Measurements from ENCODE around the gene PLEKHM2. TPM values are rescaled to one million over a fixed set of nuclear protein-coding genes. Genes with fewer than 3 reads are reported as not detected.
A peak's percentile ranks its signal among the peaks of the same experiment; 100 is the strongest.

Gene PLEKHM2
- total RNA-seq, 1 experiment from 2014 or later: 51.5 TPM

DNA sequence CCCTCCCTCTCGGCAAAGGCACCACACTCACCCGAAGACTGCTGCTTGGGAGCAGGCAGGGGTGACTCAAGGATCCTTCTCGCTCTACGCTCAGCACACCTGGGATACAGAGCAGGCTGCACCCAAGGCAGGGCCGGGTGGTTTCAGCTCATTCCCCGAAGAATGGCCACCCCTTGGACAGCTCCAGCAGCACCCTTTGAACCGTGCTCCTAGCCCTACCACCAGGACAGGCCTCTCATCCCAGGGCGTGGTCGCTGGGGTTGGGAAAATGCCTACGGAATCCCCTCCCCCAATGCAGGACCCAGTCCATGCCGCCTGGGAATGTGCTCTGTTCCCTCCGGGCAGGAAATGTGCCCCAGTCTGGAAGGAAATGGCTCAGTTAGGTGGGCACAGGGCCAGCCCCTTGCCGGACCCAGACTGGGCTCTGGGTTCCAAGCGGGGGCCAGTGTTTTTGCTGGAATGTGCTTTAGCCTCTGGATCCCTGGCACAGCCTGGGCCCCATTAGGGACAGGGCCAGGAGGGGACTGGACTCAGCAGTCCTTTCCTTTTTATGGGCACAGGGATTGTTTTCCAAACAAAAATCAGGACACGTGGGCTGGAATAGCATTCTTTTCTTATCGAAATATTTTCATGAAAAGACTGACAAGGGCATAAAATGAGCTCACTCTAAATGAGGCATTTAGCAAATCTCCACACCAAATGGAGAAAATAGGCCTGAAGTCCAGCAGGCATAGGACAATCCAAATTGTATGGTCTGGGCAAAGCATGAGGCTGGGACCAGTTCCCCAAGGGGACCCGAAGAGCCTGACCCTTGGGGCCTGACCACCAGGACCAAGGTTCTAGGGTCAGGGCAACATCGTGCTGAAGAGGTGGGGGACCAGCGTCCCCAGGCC, 65.5 kb downstream of the PLEKHM2 start:
- H3K36me3 Mint-ChIP-seq (ENCODE audit: insufficient read depth, unreplicated experiment): no peaks in the 10 kb centered on the region
- H3K27ac Mint-ChIP-seq (ENCODE audit: low read depth, unreplicated experiment): no peak overlapping the region
- no TSS peak for BruUV-seq (replicated peaks)
- no peak overlapping the region for H3K4me3 Mint-ChIP-seq (ENCODE audit: unreplicated experiment)
- H3K9me3 Mint-ChIP-seq (ENCODE audit: unreplicated experiment): no peaks in the 10 kb centered on the region
- TF ChIP-seq, protein P1, sequence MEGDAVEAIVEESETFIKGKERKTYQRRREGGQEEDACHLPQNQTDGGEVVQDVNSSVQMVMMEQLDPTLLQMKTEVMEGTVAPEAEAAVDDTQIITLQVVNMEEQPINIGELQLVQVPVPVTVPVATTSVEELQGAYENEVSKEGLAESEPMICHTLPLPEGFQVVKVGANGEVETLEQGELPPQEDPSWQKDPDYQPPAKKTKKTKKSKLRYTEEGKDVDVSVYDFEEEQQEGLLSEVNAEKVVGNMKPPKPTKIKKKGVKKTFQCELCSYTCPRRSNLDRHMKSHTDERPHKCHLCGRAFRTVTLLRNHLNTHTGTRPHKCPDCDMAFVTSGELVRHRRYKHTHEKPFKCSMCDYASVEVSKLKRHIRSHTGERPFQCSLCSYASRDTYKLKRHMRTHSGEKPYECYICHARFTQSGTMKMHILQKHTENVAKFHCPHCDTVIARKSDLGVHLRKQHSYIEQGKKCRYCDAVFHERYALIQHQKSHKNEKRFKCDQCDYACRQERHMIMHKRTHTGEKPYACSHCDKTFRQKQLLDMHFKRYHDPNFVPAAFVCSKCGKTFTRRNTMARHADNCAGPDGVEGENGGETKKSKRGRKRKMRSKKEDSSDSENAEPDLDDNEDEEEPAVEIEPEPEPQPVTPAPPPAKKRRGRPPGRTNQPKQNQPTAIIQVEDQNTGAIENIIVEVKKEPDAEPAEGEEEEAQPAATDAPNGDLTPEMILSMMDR (IDR thresholded peaks at IDR 0.05; ENCODE audit: unreplicated experiment): no peak
- intact Hi-C loops (cut with micrococcal nuclease): no loop called here
- H3K4me1 Mint-ChIP-seq (ENCODE audit: insufficient read depth, unreplicated experiment): no peaks in the 10 kb centered on the region
- no peaks in the 10 kb centered on the region for H3K27me3 Mint-ChIP-seq (ENCODE audit: insufficient read depth, unreplicated experiment)
- DNase-seq (ENCODE audit: unreplicated experiment): peak; percentile 73
- ChIA-PET CTCF (interaction anchor here (0.6 to 1.0 kb wide), 3 partner anchors 8 to 112 kb away, joined by 3 read pairs; no protein-coding TSS in a partner anchor), POLR2A (interaction anchor here (0.7 to 0.8 kb wide), 2 partner anchors 26 to 65 kb away, joined by 3 read pairs; partner anchors contain the start of gene PLEKHM2)

DNA sequence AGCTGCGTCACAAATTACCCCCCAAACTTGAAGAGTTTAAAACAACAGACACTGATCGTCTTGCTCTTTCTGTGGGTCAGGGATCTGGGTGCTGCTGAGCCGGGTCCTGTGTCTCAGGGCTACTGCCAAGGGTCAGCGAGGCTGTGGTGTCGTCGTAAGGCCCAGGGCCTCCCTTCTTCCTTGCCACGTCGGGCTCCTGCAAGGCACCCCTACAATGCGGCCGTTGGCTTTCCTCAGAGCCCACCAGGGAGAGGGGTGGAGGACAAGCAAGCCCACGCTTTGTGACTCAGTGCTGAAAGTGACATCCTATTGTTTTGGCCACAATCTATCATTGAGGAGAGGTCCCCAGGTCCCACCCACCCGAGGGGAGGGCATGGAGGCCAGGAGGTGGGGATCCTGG, 66.8 kb downstream of the PLEKHM2 start:
- ChIA-PET POLR2A (no interaction called here), CTCF (no interaction called here)
- intact Hi-C loops (cut with micrococcal nuclease): no loop called here
- TF ChIP-seq, protein P1 (IDR thresholded peaks at IDR 0.05; ENCODE audit: unreplicated experiment): no peak
- Mint-ChIP-seq H3K27me3 (ENCODE audit: insufficient read depth, unreplicated experiment) (no peaks in the 10 kb centered on the region), H3K4me1 (ENCODE audit: insufficient read depth, unreplicated experiment) (peaks cover 1% of the 10 kb centered on the region), H3K9me3 (ENCODE audit: unreplicated experiment) (no peaks in the 10 kb centered on the region), H3K4me3 (ENCODE audit: unreplicated experiment) (no peak overlapping the region), H3K36me3 (ENCODE audit: insufficient read depth, unreplicated experiment) (no peaks in the 10 kb centered on the region), H3K27ac (ENCODE audit: low read depth, unreplicated experiment) (no peak overlapping the region)
- no peak for DNase-seq (ENCODE audit: unreplicated experiment)
- no TSS peak for BruUV-seq (replicated peaks)

DNA sequence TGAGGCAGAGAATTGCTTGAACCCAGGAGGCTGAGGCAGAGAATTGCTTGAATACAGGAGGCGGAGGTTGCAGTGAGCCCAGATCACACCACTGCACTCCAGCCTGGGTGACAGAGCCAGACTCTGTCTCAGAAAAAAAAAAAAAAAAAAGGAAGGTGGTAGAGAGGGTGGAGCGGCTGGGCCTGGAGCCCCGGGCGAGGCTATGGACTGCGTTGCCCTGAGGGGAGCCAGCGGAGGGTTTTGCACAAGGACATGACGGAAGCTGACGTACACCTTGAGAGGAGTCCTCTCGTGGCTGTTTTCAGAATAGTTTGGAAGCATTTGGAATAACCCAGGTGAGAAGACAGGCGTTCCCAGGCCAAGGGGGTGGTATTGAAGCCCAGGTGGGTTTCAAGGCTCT, 67.6 kb downstream of the PLEKHM2 start:
- DNase-seq (ENCODE audit: unreplicated experiment): no peak
- intact Hi-C loops (cut with micrococcal nuclease): no loop called here
- Mint-ChIP-seq H3K4me3 (ENCODE audit: unreplicated experiment) (no peak overlapping the region), H3K36me3 (ENCODE audit: insufficient read depth, unreplicated experiment) (no peaks in the 10 kb centered on the region), H3K9me3 (ENCODE audit: unreplicated experiment) (no peaks in the 10 kb centered on the region), H3K27ac (ENCODE audit: low read depth, unreplicated experiment) (no peak overlapping the region), H3K27me3 (ENCODE audit: insufficient read depth, unreplicated experiment) (no peaks in the 10 kb centered on the region), H3K4me1 (ENCODE audit: insufficient read depth, unreplicated experiment) (peaks cover 7% of the 10 kb centered on the region)
- no TSS peak for BruUV-seq (replicated peaks)
- ChIA-PET CTCF (no interaction called here), POLR2A (no interaction called here)
- TF ChIP-seq, protein P1 (IDR thresholded peaks at IDR 0.05; ENCODE audit: unreplicated experiment): no peak

DNA sequence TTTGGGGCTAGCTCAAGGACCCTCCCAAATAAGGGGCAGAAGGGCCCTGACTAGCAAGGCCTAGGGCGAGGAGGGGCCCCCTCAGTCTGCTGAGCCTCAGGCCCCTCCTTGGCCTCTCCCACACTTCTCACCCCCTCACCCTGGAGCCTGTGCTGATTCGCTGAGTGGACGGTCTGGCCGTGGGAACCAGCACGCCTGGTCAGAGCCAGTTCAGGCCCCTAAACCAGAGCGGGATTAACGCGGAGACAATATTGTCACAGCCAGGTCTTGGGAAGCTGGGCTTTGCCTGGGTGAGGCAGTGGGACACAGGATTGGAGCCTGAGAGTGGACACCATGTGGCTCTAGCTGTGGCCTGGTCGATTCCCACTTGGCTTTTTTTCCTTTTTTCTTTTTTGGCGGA, 69.7 kb downstream of the PLEKHM2 start:
- POLR2A ChIA-PET: interaction anchor here (0.6 to 0.7 kb wide), 3 partner anchors 101 to 1853 kb away, joined by 3 read pairs; no protein-coding TSS in a partner anchor
- no peaks in the 10 kb centered on the region for H3K9me3 Mint-ChIP-seq (ENCODE audit: unreplicated experiment)
- BruUV-seq (replicated peaks): no TSS peak
- no peaks in the 10 kb centered on the region for H3K36me3 Mint-ChIP-seq (ENCODE audit: insufficient read depth, unreplicated experiment)
- peaks cover 13% of the 10 kb centered on the region for H3K4me1 Mint-ChIP-seq (ENCODE audit: insufficient read depth, unreplicated experiment)
- no peak for DNase-seq (ENCODE audit: unreplicated experiment)
- TF ChIP-seq, protein P1 (IDR thresholded peaks at IDR 0.05; ENCODE audit: unreplicated experiment): no peak
- no peak overlapping the region for H3K27ac Mint-ChIP-seq (ENCODE audit: low read depth, unreplicated experiment)
- no peak overlapping the region for H3K4me3 Mint-ChIP-seq (ENCODE audit: unreplicated experiment)
- intact Hi-C loops (cut with micrococcal nuclease): no loop called here
- H3K27me3 Mint-ChIP-seq (ENCODE audit: insufficient read depth, unreplicated experiment): no peaks in the 10 kb centered on the region
- CTCF ChIA-PET: interaction anchor here (1.2 kb wide), 1 partner anchor 12 kb away, joined by 3 read pairs; no protein-coding TSS in a partner anchor

All from MCF 10A (cell line).